Measurements from ENCODE around the gene CTU2. TPM values are rescaled to one million over a fixed set of nuclear protein-coding genes. Genes with fewer than 3 reads are reported as not detected.
A peak's percentile ranks its signal among the peaks of the same experiment; 100 is the strongest.

CTU2 gene
- polyA plus RNA-seq, 1 donor (not counting 4 experiments of a cell fraction or from before 2014, with no cell fraction given): 6.3 TPM

DNA sequence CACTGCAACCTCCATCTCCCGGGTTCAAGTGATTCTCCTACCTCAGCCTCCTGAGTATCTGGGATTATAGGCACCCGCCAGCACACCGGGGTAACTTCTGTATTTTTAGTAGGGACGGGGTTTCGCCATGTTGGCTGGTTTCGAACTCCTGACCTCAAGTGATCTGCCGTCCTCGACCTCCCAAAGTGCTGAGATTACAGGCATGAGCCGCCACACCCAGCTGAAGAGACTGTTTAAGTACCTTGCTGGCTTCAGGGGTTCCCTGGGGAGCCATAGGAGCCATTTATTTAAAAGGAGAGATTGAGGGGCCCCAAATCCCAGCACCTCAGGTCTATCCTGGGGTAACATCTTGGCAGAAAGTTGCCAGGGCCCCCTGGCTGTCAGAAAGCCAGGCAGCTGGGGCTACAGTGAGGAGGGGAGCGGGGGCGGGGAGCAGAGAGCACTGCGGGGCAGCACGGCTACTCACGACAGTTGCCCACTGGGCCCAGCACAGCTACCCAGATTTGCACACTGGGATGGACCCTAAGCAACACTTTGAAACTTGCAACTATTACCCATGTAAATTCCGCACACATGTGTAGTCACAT lies 21.6 kb upstream of the CTU2 start:
- peak overlapping the region; percentile 85 for H3K4me2 ChIP-seq (ENCODE audit: control insufficient read depth, extremely low read depth, insufficient read depth, low read depth, low read length)
- dilution Hi-C loops (cut with MboI; ENCODE audit: extremely low pct_ligation_motif_present, low sequenced_read_pairs): no loop called here
- H3K9me1 ChIP-seq (ENCODE audit: control insufficient read depth, extremely low read depth, insufficient read depth, low read length): no peaks in the 10 kb centered on the region
- H3K36me3 ChIP-seq (ENCODE audit: control insufficient read depth in 2 of 2, extremely low read depth in 1 of 2, insufficient read depth in 2 of 2, low read length in 2 of 2): no peaks in the 10 kb centered on the region
- no peaks in the 10 kb centered on the region for H3K9me3 ChIP-seq (ENCODE audit: control insufficient read depth, low read depth, low read length)
- TF ChIP-seq, protein P1, sequence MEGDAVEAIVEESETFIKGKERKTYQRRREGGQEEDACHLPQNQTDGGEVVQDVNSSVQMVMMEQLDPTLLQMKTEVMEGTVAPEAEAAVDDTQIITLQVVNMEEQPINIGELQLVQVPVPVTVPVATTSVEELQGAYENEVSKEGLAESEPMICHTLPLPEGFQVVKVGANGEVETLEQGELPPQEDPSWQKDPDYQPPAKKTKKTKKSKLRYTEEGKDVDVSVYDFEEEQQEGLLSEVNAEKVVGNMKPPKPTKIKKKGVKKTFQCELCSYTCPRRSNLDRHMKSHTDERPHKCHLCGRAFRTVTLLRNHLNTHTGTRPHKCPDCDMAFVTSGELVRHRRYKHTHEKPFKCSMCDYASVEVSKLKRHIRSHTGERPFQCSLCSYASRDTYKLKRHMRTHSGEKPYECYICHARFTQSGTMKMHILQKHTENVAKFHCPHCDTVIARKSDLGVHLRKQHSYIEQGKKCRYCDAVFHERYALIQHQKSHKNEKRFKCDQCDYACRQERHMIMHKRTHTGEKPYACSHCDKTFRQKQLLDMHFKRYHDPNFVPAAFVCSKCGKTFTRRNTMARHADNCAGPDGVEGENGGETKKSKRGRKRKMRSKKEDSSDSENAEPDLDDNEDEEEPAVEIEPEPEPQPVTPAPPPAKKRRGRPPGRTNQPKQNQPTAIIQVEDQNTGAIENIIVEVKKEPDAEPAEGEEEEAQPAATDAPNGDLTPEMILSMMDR (optimal IDR thresholded peaks at IDR 0.05 in 1 of 3, IDR thresholded peaks at IDR 0.05 in 1 of 3, conservative IDR thresholded peaks at IDR 0.05 in 1 of 3; ENCODE audit: extremely low read depth in 1 of 3, insufficient read depth in 2 of 3, low read length in 3 of 3): no peak
- no peak for TF ChIP-seq EZH2 (IDR thresholded peaks at IDR 0.05; ENCODE audit: low read length)
- peaks cover 14% of the 10 kb centered on the region for H3K4me1 ChIP-seq (ENCODE audit: control insufficient read depth, extremely low read depth, insufficient read depth, low read length)
- H4K20me1 ChIP-seq (ENCODE audit: control insufficient read depth, extremely low read depth, insufficient read depth, low read length): peaks cover 2% of the 10 kb centered on the region
- FAIRE-seq: no peak
- H3K9ac ChIP-seq (ENCODE audit: control insufficient read depth, extremely low read depth, insufficient read depth, low read length): no peak overlapping the region
- H2AFZ ChIP-seq (ENCODE audit: control insufficient read depth, low read length): no peak overlapping the region
- no peak overlapping the region for H3K27ac ChIP-seq (ENCODE audit: control insufficient read depth, insufficient read depth, low read length)
- DNase-seq (ENCODE audit: low read depth, low spot score): no peak
- H3K27me3 ChIP-seq (ENCODE audit: control insufficient read depth, extremely low read depth, insufficient read depth, low read length): peaks cover 58% of the 10 kb centered on the region
- H3K79me2 ChIP-seq (ENCODE audit: control insufficient read depth, insufficient read depth, low read length): no peaks in the 10 kb centered on the region
- no peak overlapping the region for H3K4me3 ChIP-seq (ENCODE audit: control insufficient read depth in 2 of 3, extremely low read depth in 1 of 3, insufficient read depth in 2 of 3, low read depth in 1 of 3, low read length in 3 of 3)

DNA sequence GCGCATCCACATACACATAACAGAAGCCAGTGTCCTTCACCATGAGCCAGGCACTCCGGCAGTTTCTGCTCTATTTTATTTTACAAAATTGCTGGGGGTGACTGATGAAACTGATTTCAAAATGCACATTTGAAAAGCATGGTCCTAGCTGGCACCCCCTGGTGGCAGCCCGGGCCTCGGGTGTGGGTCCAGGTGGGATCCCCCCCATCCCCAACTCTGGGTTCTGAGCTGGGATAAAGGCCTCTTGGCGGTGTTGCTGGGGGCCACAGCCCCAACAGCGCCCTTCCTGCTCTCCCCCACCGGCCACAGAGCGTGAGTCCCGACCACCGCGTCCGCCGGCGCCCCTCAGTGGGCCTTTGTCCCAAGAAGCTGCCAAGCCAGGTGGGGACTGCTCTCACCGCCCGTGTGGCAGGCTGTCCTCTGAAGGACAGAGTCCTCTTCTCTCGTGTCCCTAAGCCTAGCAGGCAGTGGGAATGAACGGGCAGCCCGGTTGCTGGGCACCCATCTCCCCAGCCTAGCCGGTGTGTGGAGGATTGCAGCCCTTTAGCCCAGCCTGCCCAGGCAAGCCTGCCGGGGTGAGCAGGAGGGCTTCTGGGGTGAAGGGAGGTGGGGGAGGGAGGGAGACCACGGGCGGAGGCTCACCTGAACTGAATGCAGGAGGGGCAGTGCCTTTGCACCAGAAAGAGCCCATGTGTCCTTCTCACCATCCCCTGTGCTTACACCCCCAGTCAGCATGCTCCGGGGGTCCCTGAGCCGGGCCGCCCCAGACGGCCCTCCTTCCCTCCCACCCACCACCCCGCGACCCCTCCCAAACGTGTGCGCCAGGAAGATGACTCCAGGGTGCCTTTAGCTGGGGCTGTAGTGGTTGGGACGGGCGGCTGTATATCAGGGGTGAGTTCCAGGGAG lies 20.9 kb upstream of the CTU2 start:
- Histone ChIP-seq H2AFZ (ENCODE audit: control insufficient read depth, low read length) (no peak overlapping the region), H3K9me3 (ENCODE audit: control insufficient read depth, low read depth, low read length) (no peaks in the 10 kb centered on the region), H3K36me3 (ENCODE audit: control insufficient read depth in 2 of 2, extremely low read depth in 1 of 2, insufficient read depth in 2 of 2, low read length in 2 of 2) (no peaks in the 10 kb centered on the region), H3K27me3 (ENCODE audit: control insufficient read depth, extremely low read depth, insufficient read depth, low read length) (peaks cover 61% of the 10 kb centered on the region), H4K20me1 (ENCODE audit: control insufficient read depth, extremely low read depth, insufficient read depth, low read length) (peaks cover 2% of the 10 kb centered on the region), H3K9ac (ENCODE audit: control insufficient read depth, extremely low read depth, insufficient read depth, low read length) (peak overlapping the region; percentile 33), H3K4me3 (ENCODE audit: control insufficient read depth in 2 of 3, extremely low read depth in 1 of 3, insufficient read depth in 2 of 3, low read depth in 1 of 3, low read length in 3 of 3) (peak overlapping the region; percentile 47 to 67 (median 64)), H3K4me1 (ENCODE audit: control insufficient read depth, extremely low read depth, insufficient read depth, low read length) (peaks cover 14% of the 10 kb centered on the region), H3K9me1 (ENCODE audit: control insufficient read depth, extremely low read depth, insufficient read depth, low read length) (no peaks in the 10 kb centered on the region), H3K79me2 (ENCODE audit: control insufficient read depth, insufficient read depth, low read length) (no peaks in the 10 kb centered on the region), H3K4me2 (ENCODE audit: control insufficient read depth, extremely low read depth, insufficient read depth, low read depth, low read length) (peak overlapping the region; percentile 85), H3K27ac (ENCODE audit: control insufficient read depth, insufficient read depth, low read length) (no peak overlapping the region)
- TF ChIP-seq, protein P1 (optimal IDR thresholded peaks at IDR 0.05 in 1 of 3, IDR thresholded peaks at IDR 0.05 in 1 of 3, conservative IDR thresholded peaks at IDR 0.05 in 1 of 3; ENCODE audit: extremely low read depth in 1 of 3, insufficient read depth in 2 of 3, low read length in 3 of 3): peak; percentile 48 to 85 (median 73)
- TF ChIP-seq EZH2 (IDR thresholded peaks at IDR 0.05; ENCODE audit: low read length): no peak
- FAIRE-seq (no peak), DNase-seq (ENCODE audit: low read depth, low spot score) (no peak)
- dilution Hi-C loops (cut with MboI; ENCODE audit: extremely low pct_ligation_motif_present, low sequenced_read_pairs): no loop called here

Measured in keratinocyte (primary cell).